Endothelial cell (in vitro differentiated cells): Measurements from ENCODE around the gene CCT6B. TPM values are rescaled to one million over a fixed set of nuclear protein-coding genes. Genes with fewer than 3 reads are reported as not detected.

ENCODE experiments used
- DNase-seq: peaks from one replicate; pipeline ENCODE4 v3.0.0; 2021; ENCODE audit warnings: low spot score
- H3K27ac Mint-ChIP-seq: one replicate; pipeline ENCODE4 v1.8.0; 2021; ENCODE audit warnings: mixed read lengths, inconsistent platforms; ENCODE audit not compliant: unreplicated experiment
- H3K27me3 Mint-ChIP-seq: one replicate; pipeline ENCODE4 v1.8.0; 2021; ENCODE audit warnings: mild to moderate bottlenecking, moderate library complexity, mixed read lengths, inconsistent platforms; ENCODE audit not compliant: unreplicated experiment
- H3K36me3 Mint-ChIP-seq: one replicate; pipeline ENCODE4 v1.8.0; 2021; ENCODE audit warnings: mild to moderate bottlenecking, low read depth, mixed read lengths, inconsistent platforms; ENCODE audit not compliant: unreplicated experiment
- H3K4me1 Mint-ChIP-seq: one replicate; pipeline ENCODE4 v1.8.0; 2021; ENCODE audit warnings: mild to moderate bottlenecking, mixed read lengths, inconsistent platforms; ENCODE audit not compliant: unreplicated experiment
- H3K4me3 Mint-ChIP-seq: one replicate; pipeline ENCODE4 v1.8.0; 2021; ENCODE audit warnings: mild to moderate bottlenecking, mixed read lengths, inconsistent platforms; ENCODE audit not compliant: unreplicated experiment
- H3K9me3 Mint-ChIP-seq: one replicate; pipeline ENCODE4 v1.8.0; 2021; ENCODE audit warnings: mixed read lengths, inconsistent platforms; ENCODE audit not compliant: unreplicated experiment
- total RNA-seq: library from RNA; stranded (reverse); fragmentation: NEBNext Ultra II Directional; extraction: Animal tissue kit (Norgen Biotek cat#: 25700); gene quantifications from one replicate; pipeline ENCODE4 v1.2.1, GENCODE V29; 2021; ENCODE audit not compliant: unreplicated experiment
- TF ChIP-seq, protein P1 (sequence below): fragments of 200-600 bp; sonication (generic); IDR thresholded peaks from one replicate; pipeline ENCODE4 v1.5.0; 2021; ENCODE audit warnings: antibody characterized with exemption; ENCODE audit not compliant: unreplicated experiment

The CCT6B gene
- total RNA-seq, 1 donor from 2014 or later = 3.9 TPM

DNA sequence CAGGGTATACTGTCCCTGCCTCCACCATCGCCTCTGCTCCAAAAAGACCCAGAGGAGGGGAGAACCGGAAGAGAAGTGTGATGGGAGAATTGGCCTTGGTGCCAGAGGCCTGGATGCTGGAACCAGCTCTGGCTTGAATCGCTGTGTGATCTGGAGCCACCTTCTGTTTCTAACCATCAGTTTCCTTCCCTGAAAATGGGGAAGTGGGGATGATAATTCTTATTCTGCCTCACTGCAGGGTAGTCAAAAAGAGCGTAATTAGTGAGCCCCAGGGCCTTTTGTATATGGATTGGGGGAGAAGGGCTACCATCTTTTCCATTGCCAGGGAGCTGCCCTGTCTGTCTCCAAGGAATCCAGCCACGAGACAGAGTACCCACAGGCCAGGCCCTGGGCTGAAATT lies 52.2 kb downstream of the CCT6B start:
- H3K27me3 Mint-ChIP-seq = peaks cover 1% of the 10 kb centered on the region

DNA sequence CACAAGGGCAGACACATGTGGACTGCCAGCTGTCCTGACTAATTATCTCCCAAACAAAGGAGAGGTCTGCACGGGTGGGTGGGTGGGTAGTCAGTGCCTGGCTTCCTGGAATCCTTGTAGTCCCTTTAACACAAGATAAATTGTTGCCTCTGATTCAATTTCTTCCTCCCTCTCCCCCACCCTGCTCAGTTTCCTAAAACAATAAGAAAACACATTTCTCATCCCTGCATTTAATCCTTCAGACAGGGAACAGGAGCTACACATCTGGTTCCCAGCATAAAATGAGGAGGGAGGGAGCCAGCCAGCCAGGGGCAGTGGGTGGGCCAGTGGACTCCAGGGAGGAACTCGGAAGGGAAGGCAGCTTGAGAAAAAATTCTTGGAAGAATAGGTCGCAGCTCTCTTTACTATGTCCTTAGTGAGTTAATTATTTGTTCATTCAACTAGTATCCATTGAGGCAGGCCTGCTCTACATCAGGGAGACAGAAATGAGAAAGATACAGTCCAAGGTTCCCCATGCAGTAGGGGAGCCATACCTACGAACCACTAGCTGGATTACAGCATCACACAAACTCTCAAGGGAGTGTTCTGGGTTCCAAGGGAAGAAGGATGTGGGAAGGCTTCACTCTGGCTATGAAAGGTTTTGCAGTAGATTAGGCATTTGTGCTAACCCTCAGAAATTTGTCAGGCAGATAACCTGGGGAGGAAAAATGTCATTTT lies 58.3 kb downstream of the CCT6B start:
- Mint-ChIP-seq H3K4me1 (no peaks in the 10 kb centered on the region), H3K36me3 (no peaks in the 10 kb centered on the region), H3K9me3 (no peaks in the 10 kb centered on the region), H3K4me3 (no peak overlapping the region), H3K27ac (no peak overlapping the region), H3K27me3 (no peaks in the 10 kb centered on the region)
- DNase-seq = no peak
- TF ChIP-seq, protein P1, sequence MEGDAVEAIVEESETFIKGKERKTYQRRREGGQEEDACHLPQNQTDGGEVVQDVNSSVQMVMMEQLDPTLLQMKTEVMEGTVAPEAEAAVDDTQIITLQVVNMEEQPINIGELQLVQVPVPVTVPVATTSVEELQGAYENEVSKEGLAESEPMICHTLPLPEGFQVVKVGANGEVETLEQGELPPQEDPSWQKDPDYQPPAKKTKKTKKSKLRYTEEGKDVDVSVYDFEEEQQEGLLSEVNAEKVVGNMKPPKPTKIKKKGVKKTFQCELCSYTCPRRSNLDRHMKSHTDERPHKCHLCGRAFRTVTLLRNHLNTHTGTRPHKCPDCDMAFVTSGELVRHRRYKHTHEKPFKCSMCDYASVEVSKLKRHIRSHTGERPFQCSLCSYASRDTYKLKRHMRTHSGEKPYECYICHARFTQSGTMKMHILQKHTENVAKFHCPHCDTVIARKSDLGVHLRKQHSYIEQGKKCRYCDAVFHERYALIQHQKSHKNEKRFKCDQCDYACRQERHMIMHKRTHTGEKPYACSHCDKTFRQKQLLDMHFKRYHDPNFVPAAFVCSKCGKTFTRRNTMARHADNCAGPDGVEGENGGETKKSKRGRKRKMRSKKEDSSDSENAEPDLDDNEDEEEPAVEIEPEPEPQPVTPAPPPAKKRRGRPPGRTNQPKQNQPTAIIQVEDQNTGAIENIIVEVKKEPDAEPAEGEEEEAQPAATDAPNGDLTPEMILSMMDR = no peak

More for the DNA sequence above, 52.2 kb downstream of the CCT6B start:
- H3K9me3 Mint-ChIP-seq = no peaks in the 10 kb centered on the region
- DNase-seq = no peak
- TF ChIP-seq, protein P1 = no peak
- no peaks in the 10 kb centered on the region for H3K4me1 Mint-ChIP-seq
- H3K27ac Mint-ChIP-seq = no peak overlapping the region
- H3K4me3 Mint-ChIP-seq = no peak overlapping the region
- no peaks in the 10 kb centered on the region for H3K36me3 Mint-ChIP-seq

DNA sequence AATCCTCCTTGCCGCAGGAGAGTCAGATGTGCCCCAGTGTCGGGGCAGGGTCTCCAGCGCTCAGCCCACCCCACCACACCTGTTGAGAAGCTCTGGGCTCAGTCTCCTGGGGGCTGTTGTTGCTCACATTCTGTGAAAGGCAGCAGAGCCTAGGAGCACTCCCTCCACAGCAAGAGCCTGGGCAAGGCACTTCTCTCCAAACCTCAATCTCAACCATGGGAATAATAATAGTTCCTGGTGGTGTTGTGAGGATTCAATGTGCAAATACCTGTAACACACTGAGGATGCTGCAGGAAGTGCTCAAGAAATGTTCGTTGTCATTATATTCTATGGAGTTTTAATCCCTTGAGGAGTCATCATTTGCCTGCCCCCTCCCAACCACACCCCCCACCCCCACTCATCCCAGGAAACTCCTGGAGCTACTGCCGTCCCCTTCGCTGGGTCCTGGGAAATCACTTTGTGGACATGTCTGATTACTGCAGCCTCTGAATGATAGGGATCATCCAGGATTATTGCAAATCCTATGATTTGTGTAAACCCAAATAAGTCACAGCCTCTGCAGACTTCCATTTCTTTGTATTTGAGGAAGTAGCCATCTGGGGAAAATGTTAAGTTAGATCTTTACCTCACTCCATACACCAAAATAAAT lies 61.5 kb downstream of the CCT6B start:
- H3K4me3 Mint-ChIP-seq = no peak overlapping the region
- no peak for DNase-seq
- H3K9me3 Mint-ChIP-seq = no peaks in the 10 kb centered on the region
- TF ChIP-seq, protein P1 = no peak
- no peak overlapping the region for H3K27ac Mint-ChIP-seq
- no peaks in the 10 kb centered on the region for H3K4me1 Mint-ChIP-seq
- H3K27me3 Mint-ChIP-seq = peaks cover 3% of the 10 kb centered on the region
- H3K36me3 Mint-ChIP-seq = no peaks in the 10 kb centered on the region

DNA sequence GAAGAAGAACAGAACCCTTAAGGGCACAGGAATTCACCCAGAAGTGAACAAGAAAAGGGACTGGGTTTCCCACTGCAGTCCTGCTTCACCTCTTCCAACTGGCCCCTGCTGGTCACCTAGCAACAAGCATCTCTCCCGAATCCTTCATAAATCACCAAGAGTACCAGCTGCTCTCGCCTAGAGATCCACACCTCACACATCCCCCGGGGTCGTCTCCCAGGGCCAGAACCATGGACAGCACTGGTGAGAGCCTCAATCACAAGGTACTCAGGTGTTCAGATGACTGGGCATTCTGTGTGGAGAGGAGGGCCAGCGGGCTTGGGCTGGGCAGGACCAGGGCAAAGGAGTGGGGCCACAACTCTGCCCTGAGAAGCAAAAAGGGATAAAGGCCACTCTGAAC lies 65.9 kb downstream of the CCT6B start:
- Mint-ChIP-seq H3K36me3 (no peaks in the 10 kb centered on the region), H3K9me3 (no peaks in the 10 kb centered on the region), H3K27me3 (peaks cover 4% of the 10 kb centered on the region), H3K4me1 (no peaks in the 10 kb centered on the region), H3K4me3 (no peak overlapping the region), H3K27ac (no peak overlapping the region)
- TF ChIP-seq, protein P1 = no peak
- DNase-seq = no peak

DNA sequence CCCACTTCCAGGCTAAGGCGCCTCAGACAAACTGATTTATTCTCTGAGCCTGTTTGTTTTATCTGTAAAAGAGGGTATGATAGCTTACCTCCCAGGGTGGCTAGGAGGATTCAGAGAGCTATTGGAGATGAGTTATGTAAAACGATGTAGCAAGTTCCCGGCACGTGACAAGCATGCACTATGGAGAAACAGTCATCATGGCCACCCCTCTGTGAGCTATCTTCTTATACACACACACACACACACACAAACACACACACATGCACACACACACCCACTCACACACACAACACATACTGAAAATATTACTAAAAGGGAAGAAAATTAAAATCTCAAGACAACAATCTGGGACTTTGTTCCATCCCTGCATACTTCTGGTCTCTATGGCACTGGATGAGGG lies 66.3 kb downstream of the CCT6B start:
- Mint-ChIP-seq H3K9me3 (no peaks in the 10 kb centered on the region), H3K27ac (no peak overlapping the region)

More for the DNA sequence above, 66.3 kb downstream of the CCT6B start:
- TF ChIP-seq, protein P1 = no peak
- Mint-ChIP-seq H3K4me1 (no peaks in the 10 kb centered on the region), H3K4me3 (no peak overlapping the region), H3K36me3 (no peaks in the 10 kb centered on the region), H3K27me3 (peaks cover 4% of the 10 kb centered on the region)
- no peak for DNase-seq
